Ishikawa (cell line): ENCODE results near the gene TRANK1.

ENCODE experiments used
- CEBPB ChIP-seq: IDR thresholded peaks from 2 replicates; pipeline ENCODE4 v1.6.1; 2012
- CREB1 ChIP-seq: IDR thresholded peaks from 2 replicates; pipeline ENCODE4 v1.6.1; 2012; ENCODE audit warnings: low read depth
- EP300 ChIP-seq: IDR thresholded peaks from 2 replicates; pipeline ENCODE4 v1.6.1; 2012; ENCODE audit warnings: borderline replicate concordance
- MAX ChIP-seq: IDR thresholded peaks from 2 replicates; pipeline ENCODE4 v1.6.1; 2012
- NFIC ChIP-seq: IDR thresholded peaks from 2 replicates; pipeline ENCODE4 v1.6.1; 2012
- RAD21 ChIP-seq: IDR thresholded peaks from 2 replicates; pipeline ENCODE4 v1.6.1; 2012; ENCODE audit warnings: low read depth
- REST ChIP-seq: IDR thresholded peaks from 2 replicates; pipeline ENCODE4 v1.6.1; 2012; ENCODE audit warnings: low read depth, mild to moderate bottlenecking
- TAF1 ChIP-seq: IDR thresholded peaks from 2 replicates; pipeline ENCODE4 v1.6.1; 2012; ENCODE audit warnings: low read depth, mild to moderate bottlenecking
- USF1 ChIP-seq: IDR thresholded peaks from 2 replicates; pipeline ENCODE4 v1.6.1; 2012
- YY1 ChIP-seq: IDR thresholded peaks from 2 replicates; pipeline ENCODE4 v1.6.1; 2012; ENCODE audit warnings: low read depth
- ZBTB7A ChIP-seq: IDR thresholded peaks from 2 replicates; pipeline ENCODE4 v1.6.1; 2012; ENCODE audit warnings: low read depth

- TF ChIP-seq NFIC (no peak), CEBPB (no peak), TAF1 (no peak), ZBTB7A (no peak), EP300 (no peak), RAD21 (no peak), REST (no peak), USF1 (no peak), MAX (no peak), CREB1 (no peak), YY1 (no peak)
Observed at GRCh38 chr3:36803091-36803791, 141.6 kb downstream of the TRANK1 start.
